ENCODE results near the gene GAN.

GRCh38 chr16:81431554-81432353, 117.0 kb downstream of the GAN start:
- no peak for TF ChIP-seq CTCF (conservative IDR thresholded peaks at IDR 0.05)
- no peak for TF ChIP-seq ZFX (IDR thresholded peaks at IDR 0.05)
